K562 (cell line): Measurements from ENCODE around the gene CLSTN2. TPM values are rescaled to one million over a fixed set of nuclear protein-coding genes. Genes with fewer than 3 reads are reported as not detected.

ENCODE experiments used
- ATAC-seq: fragments of 200-7000 bp; cut with Tn5 transposase; 3 replicates; pipeline ENCODE4 v1.9.1; 2020; ENCODE audit warnings: moderate library complexity
- BruUV-seq: library from RNA; stranded (reverse); fragments of 400-500 nt; replicated peaks from 2 replicates; lab custom pipeline; 2021; lab: Mats Ljungman, UMichigan
- CTCF ChIA-PET: fragments of 300-600 bp; formaldehyde crosslinking; extraction: SDS; loops from one replicate; lab custom pipeline; 2021; ENCODE audit warnings: low intra/inter-chr PET ratio; lab: Yijun Ruan, JAX
- POLR2A ChIA-PET: fragments of 300-600, 350-650 bp; sonication (Branson Sonifier 250); formaldehyde crosslinking; extraction: SDS; loops from one replicate; lab custom pipeline; 2021; ENCODE audit warnings: antibody characterized with exemption, inconsistent platforms; lab: Yijun Ruan, JAX
- DNase-seq, 4 experiments: peaks; one replicate each; pipeline versions ENCODE4 v3.0.0 to v3.0.0-alpha.2; 2011 to 2018; ENCODE audit warnings: low spot score in 3 of 4, mixed read lengths in 3 of 4; ENCODE audit errors: extremely low read depth in 1 of 4
- FAIRE-seq: peaks from 2 replicates; lab custom pipeline; 2011; peaks lifted over from hg19 to GRCh38; lab: Jason Lieb, UNC
- H2AFZ ChIP-seq: 2 replicates; pipeline ENCODE4 v1.6.0; 2011; ENCODE audit warnings: low read depth, low read length, control low read depth, inconsistent platforms
- H3K27ac ChIP-seq: fragments of 200-600 bp; 3 replicates; pipeline ENCODE4 v1.8.0; 2011; ENCODE audit warnings: low read depth, mild to moderate bottlenecking, control low read depth, inconsistent platforms, low read length, moderate library complexity, mixed read lengths; ENCODE audit errors: extremely low read depth
- H3K27me3 ChIP-seq, 2 experiments: fragments of 300-600 bp in 1 of 2; 2 replicates in 1 of 2; 3 replicates in 1 of 2; pipeline versions ENCODE4 v1.6.0 to v1.8.0; 2011; ENCODE audit warnings: inconsistent platforms in 2 of 2, low read length in 2 of 2, mild to moderate bottlenecking in 1 of 2, mixed read lengths in 1 of 2, moderate library complexity in 1 of 2; ENCODE audit not compliant: control insufficient read depth in 2 of 2, insufficient read depth in 2 of 2
- H3K36me3 ChIP-seq: fragments of 300-600 bp; 3 replicates; pipeline ENCODE4 v1.8.0; 2011; ENCODE audit warnings: mild to moderate bottlenecking, low read length, inconsistent platforms; ENCODE audit not compliant: control insufficient read depth, insufficient read depth
- H3K4me1 ChIP-seq, 2 experiments: fragments of 200-600 bp in 1 of 2; replicated peaks in 1 of 2; 2 replicates in 1 of 2; 3 replicates in 1 of 2; pipeline versions ENCODE4 v1.5.1 to v1.8.0; 2011; ENCODE audit warnings: inconsistent platforms in 2 of 2, low read length in 2 of 2, mild to moderate bottlenecking in 1 of 2, mixed read lengths in 1 of 2, moderate library complexity in 1 of 2; ENCODE audit not compliant: control insufficient read depth in 2 of 2, insufficient read depth in 2 of 2
- H3K4me2 ChIP-seq: 2 replicates; pipeline ENCODE4 v1.6.1; 2011; ENCODE audit warnings: low read length, control low read depth, inconsistent platforms, mixed read lengths; ENCODE audit not compliant: insufficient read depth
- H3K4me3 ChIP-seq: fragments of 200-600 bp; sonication (generic), shearing (Covaris generic); 2 replicates; pipeline ENCODE4 v1.5.1; 2016; ENCODE audit warnings: control low read depth, inconsistent platforms
- H3K79me2 ChIP-seq: fragments of 200-600 bp; 3 replicates; pipeline ENCODE4 v1.8.0; 2011; ENCODE audit warnings: low read length, inconsistent platforms; ENCODE audit not compliant: control insufficient read depth, insufficient read depth
- H3K9ac ChIP-seq, 2 experiments: 2 replicates each; pipeline versions ENCODE4 v1.6.0 to v1.6.1; 2011; ENCODE audit warnings: low read depth in 2 of 2, low read length in 2 of 2, control low read depth in 1 of 2, inconsistent platforms in 1 of 2, mild to moderate bottlenecking in 1 of 2, mixed read lengths in 1 of 2; ENCODE audit not compliant: insufficient read depth in 1 of 2
- H3K9me1 ChIP-seq: one replicate; pipeline ENCODE4 v1.6.0; 2011; ENCODE audit warnings: inconsistent platforms, mild to moderate bottlenecking, low read length, moderate library complexity; ENCODE audit not compliant: control insufficient read depth, insufficient read depth
- H3K9me3 ChIP-seq: replicated peaks from 2 replicates; pipeline ENCODE4 v1.5.1; 2011; ENCODE audit warnings: low read depth, low read length, inconsistent platforms; ENCODE audit not compliant: control insufficient read depth, insufficient read depth
- H4K20me1 ChIP-seq: replicated peaks from 2 replicates; pipeline ENCODE4 v1.6.1; 2011; ENCODE audit warnings: low read length, inconsistent platforms, mixed read lengths; ENCODE audit not compliant: control insufficient read depth, insufficient read depth
- BRD9 ChIP-seq: fragments of 450-650 bp; IDR thresholded peaks from 2 replicates; pipeline ENCODE4 v1.6.1; 2018; ENCODE audit warnings: low read depth; ENCODE audit not compliant: partially characterized antibody
- ELF1 ChIP-seq: fragments of 200-800 bp; sonication (Bioruptor generic); IDR thresholded peaks from 2 replicates; pipeline ENCODE4 v1.6.1; 2016; ENCODE audit warnings: missing genetic modification characterization, missing compliant biosample characterization
- ELF2 ChIP-seq: fragments of 250-450 bp; sonication (Bioruptor Pico); IDR thresholded peaks from 2 replicates; pipeline ENCODE4 v1.5.0; 2021; ENCODE audit warnings: mild to moderate bottlenecking
- ETV5 ChIP-seq: sonication (generic); formaldehyde crosslinking; IDR thresholded peaks from 2 replicates; pipeline ENCODE4 v1.4.0; 2020; ENCODE audit warnings: low read depth, mild to moderate bottlenecking, missing genetic modification reagents
- HCFC1 ChIP-seq: IDR thresholded peaks from 2 replicates; pipeline ENCODE4 v1.6.1; 2012; ENCODE audit warnings: low read depth, low read length, improper control_type of control experiment
- HDAC2 ChIP-seq: fragments of 450-650 bp; IDR thresholded peaks from 2 replicates; pipeline ENCODE4 v1.6.1; 2016; ENCODE audit warnings: mild to moderate bottlenecking
- NFIC ChIP-seq: fragments of 450-650 bp; IDR thresholded peaks from 2 replicates; pipeline ENCODE4 v1.6.1; 2017; ENCODE audit warnings: mild to moderate bottlenecking, inconsistent platforms
- NR4A1 ChIP-seq, 2 experiments: fragments of 250-450 bp in 1 of 2; fragments of 450-650 bp in 1 of 2; sonication (Bioruptor Pico) in 1 of 2; IDR thresholded peaks; 2 replicates each; pipeline versions ENCODE4 v1.4.0 to v1.6.1; 2016 to 2020; ENCODE audit warnings: mild to moderate bottlenecking in 2 of 2, missing compliant biosample characterization in 1 of 2, missing genetic modification characterization in 1 of 2, moderate library complexity in 1 of 2
- PTBP1 ChIP-seq: fragments of 200-400 bp; formaldehyde crosslinking; IDR thresholded peaks from 2 replicates; pipeline ENCODE4 v1.6.1; 2017; ENCODE audit warnings: low read depth, low read length
- ZFP36 ChIP-seq: fragments of 150-350 bp; IDR thresholded peaks from 2 replicates; pipeline ENCODE4 v1.6.1; 2018; ENCODE audit warnings: low read length, low read depth; ENCODE audit not compliant: partially characterized antibody
- ZNF143 ChIP-seq: sonication (generic); formaldehyde crosslinking; IDR thresholded peaks from 2 replicates; pipeline ENCODE4 v1.9.0; 2022; ENCODE audit warnings: mild to moderate bottlenecking, missing genetic modification reagents
- ZSCAN29 ChIP-seq: fragments of 450-650 bp; IDR thresholded peaks from 2 replicates; pipeline ENCODE4 v1.6.1; 2017
- WGBS: fragments of 100-300 bp; shearing (Covaris generic); methylation state at CpG from one replicate; pipeline ENCODE4 v1.1.6; 2016; ENCODE audit warnings: low coverage, mixed read lengths; ENCODE audit not compliant: insufficient coverage; ENCODE audit errors: missing lambda C conversion rate; 5-methylcytosine and 5-hydroxymethylcytosine counted together
- in situ Hi-C: fragments of 300-500 bp; cut with MboI; formaldehyde crosslinking; loops from 4 replicates; pipeline ENCODE4 v1.15.0; 2018; ENCODE audit warnings: inconsistent platforms, mixed read lengths
- intact Hi-C: fragments of 100-400 bp; cut with micrococcal nuclease; formaldehyde crosslinking; loops from 2 replicates; pipeline ENCODE4 v1.14.2; 2022
- polyA plus RNA-seq, 8 experiments: library from polyadenylated mRNA; depleted of rRNA in 4 of 8; stranded (reverse) in 5 of 8; unstranded in 3 of 8; fragments of >200 nt; fragmentation: Nextera tagmentation in 2 of 8; fragmentation: Illumina TruSeq in 1 of 8; extraction: Ambion mirVana in 2 of 8; extraction: Trizol in 1 of 8; gene quantifications; 2 replicates each; pipeline versions ENCODE4 v1.2.1 to v1.2.3, GENCODE V29; 2011 to 2014; ENCODE audit warnings: inconsistent platforms in 1 of 8, missing spikeins in 1 of 8
- total RNA-seq, 7 experiments: library from RNA; depleted of rRNA in 6 of 7; stranded (reverse); fragments of >200 nt in 6 of 7; fragmentation: Illumina TruSeq in 2 of 7; extraction: Trizol in 2 of 7; gene quantifications; 2 replicates each; pipeline versions ENCODE4 v1.2.1 to v1.2.3, GENCODE V29; 2011 to 2021; ENCODE audit warnings: low replicate concordance in 1 of 7
- TF ChIP-seq, protein P1 (sequence below): IDR thresholded peaks from 3 replicates; pipeline ENCODE4 v1.6.1; 2011; ENCODE audit warnings: borderline replicate concordance, mild to moderate bottlenecking, moderate library complexity; ENCODE audit not compliant: insufficient read length; ENCODE audit errors: extremely low read depth
- TF ChIP-seq, protein P2 (sequence below): fragments of 450-650 bp; IDR thresholded peaks from 2 replicates; pipeline ENCODE4 v1.6.1; 2016; ENCODE audit warnings: mild to moderate bottlenecking
- TF ChIP-seq, protein P3 (sequence below): fragments of 250-450 bp; sonication (Bioruptor Pico); IDR thresholded peaks from 2 replicates; pipeline ENCODE4 v1.4.0; 2020; ENCODE audit warnings: mild to moderate bottlenecking, moderate library complexity, borderline replicate concordance

The CLSTN2 gene
- total and polyA plus RNA-seq, 9 of the 15 experiments (the other 6 are each of a cell fraction or from before 2014, with no cell fraction given): 0.02 to 0.04 (median 0.04) TPM; not detected in 6

DNA sequence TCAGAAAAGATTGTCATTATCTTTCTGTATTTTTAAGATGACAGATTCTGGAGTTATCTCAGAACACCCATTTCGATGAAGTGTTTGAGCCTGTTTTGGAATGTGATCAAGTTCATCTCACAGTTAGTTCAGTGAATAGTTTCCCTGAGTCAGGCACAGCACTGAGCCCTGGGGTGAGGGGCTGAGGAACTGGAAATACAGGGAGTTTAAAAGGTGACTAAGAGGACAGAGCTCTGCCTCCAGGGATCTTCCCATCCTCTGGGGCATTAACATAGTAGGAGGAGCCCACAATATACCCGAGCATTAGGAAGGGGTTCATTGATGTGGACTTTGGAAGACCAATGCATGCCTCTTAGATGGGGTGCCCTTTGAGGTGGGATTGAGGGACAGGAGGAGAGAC lies 355.1 kb downstream of the CLSTN2 start:
- Histone ChIP-seq H4K20me1 (no peaks in the 10 kb centered on the region), H3K9me1 (no peaks in the 10 kb centered on the region), H2AFZ (no peak overlapping the region), H3K27ac (no peak overlapping the region), H3K9me3 (no peaks in the 10 kb centered on the region), H3K4me3 (no peak overlapping the region), H3K36me3 (no peaks in the 10 kb centered on the region), H3K79me2 (no peaks in the 10 kb centered on the region), H3K4me1 (no peaks in the 10 kb centered on the region), H3K4me2 (no peak overlapping the region), H3K27me3 (no peaks in the 10 kb centered on the region), H3K9ac (no peak overlapping the region)
- ATAC-seq (no peak), FAIRE-seq (no peak), DNase-seq (no peak)
- ChIA-PET POLR2A (no interaction called here), CTCF (no interaction called here)
- in situ Hi-C loops: no loop called here
- 0% methylated on average over 2 of the region's 2 CpGs for WGBS
- no TSS peak for BruUV-seq
- intact Hi-C loops: no loop called here
- no peak for TF ChIP-seq ZSCAN29
- TF ChIP-seq HCFC1: no peak
- no peak for TF ChIP-seq ELF1 (tag)
- TF ChIP-seq, protein P1, sequence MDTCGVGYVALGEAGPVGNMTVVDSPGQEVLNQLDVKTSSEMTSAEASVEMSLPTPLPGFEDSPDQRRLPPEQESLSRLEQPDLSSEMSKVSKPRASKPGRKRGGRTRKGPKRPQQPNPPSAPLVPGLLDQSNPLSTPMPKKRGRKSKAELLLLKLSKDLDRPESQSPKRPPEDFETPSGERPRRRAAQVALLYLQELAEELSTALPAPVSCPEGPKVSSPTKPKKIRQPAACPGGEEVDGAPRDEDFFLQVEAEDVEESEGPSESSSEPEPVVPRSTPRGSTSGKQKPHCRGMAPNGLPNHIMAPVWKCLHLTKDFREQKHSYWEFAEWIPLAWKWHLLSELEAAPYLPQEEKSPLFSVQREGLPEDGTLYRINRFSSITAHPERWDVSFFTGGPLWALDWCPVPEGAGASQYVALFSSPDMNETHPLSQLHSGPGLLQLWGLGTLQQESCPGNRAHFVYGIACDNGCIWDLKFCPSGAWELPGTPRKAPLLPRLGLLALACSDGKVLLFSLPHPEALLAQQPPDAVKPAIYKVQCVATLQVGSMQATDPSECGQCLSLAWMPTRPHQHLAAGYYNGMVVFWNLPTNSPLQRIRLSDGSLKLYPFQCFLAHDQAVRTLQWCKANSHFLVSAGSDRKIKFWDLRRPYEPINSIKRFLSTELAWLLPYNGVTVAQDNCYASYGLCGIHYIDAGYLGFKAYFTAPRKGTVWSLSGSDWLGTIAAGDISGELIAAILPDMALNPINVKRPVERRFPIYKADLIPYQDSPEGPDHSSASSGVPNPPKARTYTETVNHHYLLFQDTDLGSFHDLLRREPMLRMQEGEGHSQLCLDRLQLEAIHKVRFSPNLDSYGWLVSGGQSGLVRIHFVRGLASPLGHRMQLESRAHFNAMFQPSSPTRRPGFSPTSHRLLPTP: no peak
- TF ChIP-seq ETV5 (CRISPR knock-in tag): no peak
- no peak for TF ChIP-seq NR4A1 (CRISPR knock-in tag; IDR thresholded peaks at IDR 0.05)
- no peak for TF ChIP-seq NR4A1 (tag; IDR thresholded peaks at IDR 0.05)
- TF ChIP-seq, protein P2, sequence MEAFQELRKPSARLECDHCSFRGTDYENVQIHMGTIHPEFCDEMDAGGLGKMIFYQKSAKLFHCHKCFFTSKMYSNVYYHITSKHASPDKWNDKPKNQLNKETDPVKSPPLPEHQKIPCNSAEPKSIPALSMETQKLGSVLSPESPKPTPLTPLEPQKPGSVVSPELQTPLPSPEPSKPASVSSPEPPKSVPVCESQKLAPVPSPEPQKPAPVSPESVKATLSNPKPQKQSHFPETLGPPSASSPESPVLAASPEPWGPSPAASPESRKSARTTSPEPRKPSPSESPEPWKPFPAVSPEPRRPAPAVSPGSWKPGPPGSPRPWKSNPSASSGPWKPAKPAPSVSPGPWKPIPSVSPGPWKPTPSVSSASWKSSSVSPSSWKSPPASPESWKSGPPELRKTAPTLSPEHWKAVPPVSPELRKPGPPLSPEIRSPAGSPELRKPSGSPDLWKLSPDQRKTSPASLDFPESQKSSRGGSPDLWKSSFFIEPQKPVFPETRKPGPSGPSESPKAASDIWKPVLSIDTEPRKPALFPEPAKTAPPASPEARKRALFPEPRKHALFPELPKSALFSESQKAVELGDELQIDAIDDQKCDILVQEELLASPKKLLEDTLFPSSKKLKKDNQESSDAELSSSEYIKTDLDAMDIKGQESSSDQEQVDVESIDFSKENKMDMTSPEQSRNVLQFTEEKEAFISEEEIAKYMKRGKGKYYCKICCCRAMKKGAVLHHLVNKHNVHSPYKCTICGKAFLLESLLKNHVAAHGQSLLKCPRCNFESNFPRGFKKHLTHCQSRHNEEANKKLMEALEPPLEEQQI: no peak
- TF ChIP-seq BRD9: no peak
- no peak for TF ChIP-seq ELF2
- TF ChIP-seq NFIC: no peak
- TF ChIP-seq, protein P3, sequence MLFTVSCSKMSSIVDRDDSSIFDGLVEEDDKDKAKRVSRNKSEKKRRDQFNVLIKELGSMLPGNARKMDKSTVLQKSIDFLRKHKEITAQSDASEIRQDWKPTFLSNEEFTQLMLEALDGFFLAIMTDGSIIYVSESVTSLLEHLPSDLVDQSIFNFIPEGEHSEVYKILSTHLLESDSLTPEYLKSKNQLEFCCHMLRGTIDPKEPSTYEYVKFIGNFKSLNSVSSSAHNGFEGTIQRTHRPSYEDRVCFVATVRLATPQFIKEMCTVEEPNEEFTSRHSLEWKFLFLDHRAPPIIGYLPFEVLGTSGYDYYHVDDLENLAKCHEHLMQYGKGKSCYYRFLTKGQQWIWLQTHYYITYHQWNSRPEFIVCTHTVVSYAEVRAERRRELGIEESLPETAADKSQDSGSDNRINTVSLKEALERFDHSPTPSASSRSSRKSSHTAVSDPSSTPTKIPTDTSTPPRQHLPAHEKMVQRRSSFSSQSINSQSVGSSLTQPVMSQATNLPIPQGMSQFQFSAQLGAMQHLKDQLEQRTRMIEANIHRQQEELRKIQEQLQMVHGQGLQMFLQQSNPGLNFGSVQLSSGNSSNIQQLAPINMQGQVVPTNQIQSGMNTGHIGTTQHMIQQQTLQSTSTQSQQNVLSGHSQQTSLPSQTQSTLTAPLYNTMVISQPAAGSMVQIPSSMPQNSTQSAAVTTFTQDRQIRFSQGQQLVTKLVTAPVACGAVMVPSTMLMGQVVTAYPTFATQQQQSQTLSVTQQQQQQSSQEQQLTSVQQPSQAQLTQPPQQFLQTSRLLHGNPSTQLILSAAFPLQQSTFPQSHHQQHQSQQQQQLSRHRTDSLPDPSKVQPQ (CRISPR knock-in tag): no peak
- TF ChIP-seq PTBP1: no peak
- TF ChIP-seq ZFP36: no peak
- no peak for TF ChIP-seq ZNF143
- no peak for TF ChIP-seq HDAC2
